ENCODE data around the gene ZNF175.

Gene ZNF175

GRCh38 chr19:51632126-51632525 is 61.0 kb downstream of the ZNF175 start:
- no peak overlapping the region for H3K27ac ChIP-seq
- TF ChIP-seq, protein P1, sequence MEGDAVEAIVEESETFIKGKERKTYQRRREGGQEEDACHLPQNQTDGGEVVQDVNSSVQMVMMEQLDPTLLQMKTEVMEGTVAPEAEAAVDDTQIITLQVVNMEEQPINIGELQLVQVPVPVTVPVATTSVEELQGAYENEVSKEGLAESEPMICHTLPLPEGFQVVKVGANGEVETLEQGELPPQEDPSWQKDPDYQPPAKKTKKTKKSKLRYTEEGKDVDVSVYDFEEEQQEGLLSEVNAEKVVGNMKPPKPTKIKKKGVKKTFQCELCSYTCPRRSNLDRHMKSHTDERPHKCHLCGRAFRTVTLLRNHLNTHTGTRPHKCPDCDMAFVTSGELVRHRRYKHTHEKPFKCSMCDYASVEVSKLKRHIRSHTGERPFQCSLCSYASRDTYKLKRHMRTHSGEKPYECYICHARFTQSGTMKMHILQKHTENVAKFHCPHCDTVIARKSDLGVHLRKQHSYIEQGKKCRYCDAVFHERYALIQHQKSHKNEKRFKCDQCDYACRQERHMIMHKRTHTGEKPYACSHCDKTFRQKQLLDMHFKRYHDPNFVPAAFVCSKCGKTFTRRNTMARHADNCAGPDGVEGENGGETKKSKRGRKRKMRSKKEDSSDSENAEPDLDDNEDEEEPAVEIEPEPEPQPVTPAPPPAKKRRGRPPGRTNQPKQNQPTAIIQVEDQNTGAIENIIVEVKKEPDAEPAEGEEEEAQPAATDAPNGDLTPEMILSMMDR (IDR thresholded peaks at IDR 0.05): no peak
- no peak for TF ChIP-seq ZFX (IDR thresholded peaks at IDR 0.05; ENCODE audit: borderline replicate concordance)

GRCh38 chr19:51637362-51637978 is 66.4 kb downstream of the ZNF175 start:
- TF ChIP-seq ZFX (IDR thresholded peaks at IDR 0.05; ENCODE audit: borderline replicate concordance): no peak
- TF ChIP-seq, protein P1 (IDR thresholded peaks at IDR 0.05): peak; percentile 74
- no peak overlapping the region for H3K27ac ChIP-seq

DNA sequence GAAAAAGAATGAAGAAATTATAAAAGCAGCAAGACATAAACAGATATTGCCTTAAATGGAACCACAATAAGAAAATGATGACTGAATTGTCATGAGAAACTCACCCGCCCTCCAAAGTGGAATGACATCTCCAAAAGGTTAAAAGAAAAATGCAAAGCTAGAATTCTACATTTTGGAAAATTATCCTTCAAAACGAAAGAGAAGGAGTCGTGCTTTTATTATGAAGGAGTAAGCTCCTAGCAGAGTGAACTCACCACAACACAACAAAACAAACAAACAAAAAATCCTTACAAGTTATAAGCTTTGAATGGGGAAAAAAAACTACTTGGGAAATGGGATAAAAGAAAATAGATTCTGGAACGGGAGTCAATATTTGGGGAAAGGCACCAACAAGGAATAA is 68.8 kb downstream of the ZNF175 start:
- TF ChIP-seq, protein P1 (IDR thresholded peaks at IDR 0.05): no peak
- TF ChIP-seq ZFX (IDR thresholded peaks at IDR 0.05; ENCODE audit: borderline replicate concordance): no peak
- H3K27ac ChIP-seq: no peak overlapping the region

DNA sequence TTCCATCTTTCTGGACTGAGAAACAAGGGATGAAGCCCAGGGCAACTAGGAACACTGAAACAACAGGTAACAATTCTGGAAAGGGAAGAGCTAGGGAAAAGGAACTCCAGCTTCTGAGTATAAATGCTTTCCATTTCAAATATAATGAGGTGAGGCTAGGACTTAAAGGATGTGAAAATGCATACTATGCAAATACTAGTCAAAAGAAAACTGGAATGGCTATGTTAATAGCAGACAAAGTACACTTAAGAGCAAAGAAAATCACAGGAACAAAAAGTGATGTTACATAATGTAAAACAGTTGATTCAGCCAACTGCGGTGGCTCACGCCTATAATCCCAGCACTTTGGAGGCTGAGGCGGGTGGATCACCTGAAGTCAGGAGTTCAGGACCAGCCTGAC is 69.3 kb downstream of the ZNF175 start:
- H3K27ac ChIP-seq: no peak overlapping the region
- TF ChIP-seq, protein P1 (IDR thresholded peaks at IDR 0.05): no peak
- no peak for TF ChIP-seq ZFX (IDR thresholded peaks at IDR 0.05; ENCODE audit: borderline replicate concordance)

GRCh38 chr19:51641648-51642047 is 70.6 kb downstream of the ZNF175 start:
- TF ChIP-seq, protein P1 (IDR thresholded peaks at IDR 0.05): no peak
- TF ChIP-seq ZFX (IDR thresholded peaks at IDR 0.05; ENCODE audit: borderline replicate concordance): no peak

More at GRCh38 chr19:51641648-51642047, 70.6 kb downstream of the ZNF175 start:
- no peak overlapping the region for H3K27ac ChIP-seq
